Endometrial microvascular endothelial cells (primary cell): Measurements from ENCODE around the gene CCNO. TPM values are rescaled to one million over a fixed set of nuclear protein-coding genes. Genes with fewer than 3 reads are reported as not detected.

Experiments used
- in situ Hi-C: cut with HindIII; loops from 2 replicates; pipeline ENCODE4 v1.10.0; 2017; ENCODE audit warnings: low sequenced_read_pairs, low pct_unique_long_range_greater_than_20kb; ENCODE audit errors: inconsistent ontology term
- total RNA-seq: library from RNA; depleted of rRNA; stranded (reverse); fragments of >200 nt; gene quantifications from one replicate; pipeline ENCODE4 v1.2.3, GENCODE V29; 2015; ENCODE audit errors: inconsistent ontology term

Gene CCNO
- total RNA-seq, 1 donor from 2014 or later: not detected

DNA sequence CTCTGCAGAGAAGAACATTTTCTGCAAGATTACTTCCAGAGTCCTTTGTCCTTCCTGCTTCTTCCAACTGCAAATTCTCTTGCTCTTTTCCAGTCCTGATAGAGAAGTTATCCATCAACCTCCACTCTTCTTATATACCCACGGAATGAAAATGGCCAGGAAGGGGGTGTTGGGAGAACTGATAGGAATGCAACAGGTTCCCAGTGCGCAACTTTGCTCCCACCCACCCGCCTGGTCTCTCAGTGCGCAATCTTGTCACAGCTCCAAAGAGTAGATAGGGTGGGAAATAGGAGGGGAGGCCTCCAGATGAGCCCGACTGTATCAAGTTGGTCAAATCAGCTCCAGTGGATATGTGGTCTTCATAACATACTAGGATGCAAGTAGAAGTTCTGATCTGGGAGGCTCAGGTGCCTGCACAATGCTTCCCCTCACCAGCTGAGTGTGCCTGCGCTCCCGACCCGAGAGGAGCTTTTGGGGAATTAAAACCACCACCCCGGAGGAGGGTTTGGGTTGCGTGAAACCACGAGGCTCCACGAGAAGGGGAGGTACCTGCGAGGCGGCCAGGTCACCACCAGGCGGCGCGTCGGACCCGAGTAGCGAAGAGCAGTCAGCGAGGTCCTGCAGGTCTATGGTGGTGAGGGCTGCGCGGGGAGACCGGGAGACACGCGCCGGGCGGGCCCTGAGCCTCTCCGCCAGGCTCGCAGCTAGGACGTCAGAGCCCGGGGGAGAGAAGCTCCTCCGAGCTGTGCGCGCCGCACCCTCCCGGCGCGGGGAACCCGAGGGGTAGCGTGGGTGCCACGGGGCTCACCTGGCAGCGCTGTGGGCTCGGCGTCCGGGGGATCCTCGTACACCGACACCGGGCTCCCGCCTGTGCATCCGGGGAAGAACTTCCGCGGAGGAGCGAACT is 7.1 kb downstream of the CCNO start:
- in situ Hi-C loops: no loop called here

DNA sequence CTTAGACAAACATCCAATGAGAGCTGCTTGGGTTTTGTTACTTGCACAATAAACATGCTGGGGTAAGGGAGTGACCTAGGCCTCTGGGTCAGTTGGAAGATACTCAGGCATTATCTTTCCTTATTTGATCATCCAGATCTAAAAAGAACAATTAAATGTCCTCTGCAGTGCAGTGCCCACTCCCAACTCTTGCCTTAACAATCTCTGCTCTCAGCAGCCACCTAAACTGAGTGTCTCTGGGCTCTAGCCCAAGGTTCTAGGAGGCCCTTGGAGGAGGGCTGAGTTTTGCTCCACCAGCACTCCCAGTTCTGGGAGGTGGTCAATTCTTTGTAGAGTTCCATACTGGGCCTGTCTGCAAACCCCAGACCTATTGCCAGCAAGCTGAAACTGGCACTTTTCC is 8.1 kb downstream of the CCNO start:
- in situ Hi-C loops: no loop called here

DNA sequence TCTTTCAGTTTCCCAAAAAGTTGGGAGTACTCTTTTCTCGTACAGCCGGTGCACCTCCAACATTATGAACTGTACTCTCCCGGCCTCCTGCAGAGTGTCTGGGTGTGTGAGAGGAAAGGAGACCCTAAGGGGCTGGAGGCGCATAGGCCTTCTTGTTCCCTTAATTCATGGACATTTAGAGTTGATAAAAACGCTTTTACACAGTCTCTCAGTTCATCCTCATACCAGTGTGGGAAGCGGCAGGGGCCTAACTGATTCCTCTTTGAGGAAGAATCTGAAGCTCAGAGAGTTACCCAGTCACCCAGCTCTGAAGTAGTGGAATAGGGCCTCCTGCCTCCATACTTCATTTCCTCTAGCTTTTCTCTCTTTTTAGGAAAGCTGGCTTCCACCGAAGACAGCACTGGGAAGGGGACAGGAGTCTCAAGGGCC is 9.6 kb downstream of the CCNO start:
- in situ Hi-C loops: no loop called here

DNA sequence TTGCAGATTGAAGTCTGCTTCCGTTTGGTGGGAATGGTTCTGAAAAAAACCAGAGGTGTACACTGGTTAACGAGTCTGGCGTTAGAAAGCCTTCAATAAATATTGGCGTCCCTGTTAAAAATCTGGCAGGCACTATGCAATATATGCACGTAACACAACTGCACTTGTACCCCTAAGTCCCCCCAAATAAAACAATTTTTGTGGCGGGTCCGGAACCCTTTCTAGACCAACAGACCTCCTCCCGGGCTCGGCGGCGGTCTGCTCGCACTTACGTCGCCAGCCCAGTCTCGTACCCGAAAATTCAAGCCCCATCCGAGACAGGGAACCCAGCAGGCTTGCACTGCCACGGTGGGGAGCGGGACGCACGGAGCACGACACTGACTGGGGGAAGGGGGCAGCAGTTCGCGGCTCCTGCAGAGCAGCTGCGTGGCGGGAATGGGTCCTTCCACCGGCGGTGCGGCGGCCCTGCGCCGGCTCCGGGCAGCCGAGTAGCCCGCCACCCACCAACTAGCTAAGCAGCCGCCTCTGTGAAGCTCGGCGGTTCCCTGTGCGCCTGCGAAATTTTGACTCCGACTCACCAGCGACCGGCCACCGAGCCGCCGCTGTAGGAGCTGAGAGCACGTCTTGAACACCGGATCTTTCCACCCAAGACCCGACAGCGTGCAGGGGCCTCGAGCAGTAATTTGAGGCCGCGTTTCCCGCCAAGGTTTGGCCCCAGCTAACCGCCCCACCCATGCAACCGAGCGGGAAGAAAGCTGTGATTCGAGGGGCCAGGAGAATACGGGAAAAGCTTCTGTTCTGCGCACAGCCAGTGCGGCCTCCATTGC is 10.2 kb downstream of the CCNO start:
- in situ Hi-C loops: no loop called here

DNA sequence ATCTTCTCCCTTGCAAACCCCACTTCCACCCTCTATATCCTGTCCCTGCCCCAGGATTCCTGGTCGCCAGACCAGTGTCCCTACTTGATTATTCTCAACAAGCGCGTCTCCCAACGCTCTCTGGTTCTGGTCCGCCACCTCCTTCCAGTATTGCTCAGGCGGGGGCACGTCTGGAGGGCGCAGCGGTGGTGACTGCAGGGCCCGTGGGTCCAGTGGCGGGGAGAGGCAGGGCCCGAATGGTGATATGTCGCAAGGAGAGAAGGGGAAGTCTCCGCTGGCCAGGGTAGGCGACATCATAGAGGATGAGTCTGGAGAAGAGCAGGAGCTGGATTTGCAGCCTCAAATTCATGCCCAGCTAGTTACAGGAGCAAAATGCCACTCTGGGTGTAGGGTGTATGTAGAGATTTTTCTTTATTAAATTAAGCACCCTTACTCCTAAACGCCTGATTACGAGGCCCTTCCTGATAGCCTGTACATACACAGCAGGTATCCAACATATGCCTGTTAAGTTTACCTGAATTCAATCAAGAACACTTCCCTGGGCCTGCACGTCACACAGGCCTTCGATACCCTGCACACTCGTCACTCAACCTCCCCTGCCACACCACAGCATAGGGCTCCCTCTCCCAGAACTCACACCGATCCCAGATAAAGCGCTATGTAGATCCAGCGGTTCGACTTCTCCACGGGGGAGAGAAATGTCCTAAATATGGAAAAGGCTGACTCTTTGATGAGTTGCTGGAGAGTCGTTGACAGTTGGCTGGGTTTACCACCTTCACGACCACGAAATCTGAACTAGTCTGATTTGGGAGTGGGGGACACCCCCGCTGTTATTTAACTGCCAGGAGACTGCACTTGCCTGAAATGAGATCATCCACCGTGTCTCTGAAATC is 11.1 kb downstream of the CCNO start:
- in situ Hi-C loops: no loop called here

DNA sequence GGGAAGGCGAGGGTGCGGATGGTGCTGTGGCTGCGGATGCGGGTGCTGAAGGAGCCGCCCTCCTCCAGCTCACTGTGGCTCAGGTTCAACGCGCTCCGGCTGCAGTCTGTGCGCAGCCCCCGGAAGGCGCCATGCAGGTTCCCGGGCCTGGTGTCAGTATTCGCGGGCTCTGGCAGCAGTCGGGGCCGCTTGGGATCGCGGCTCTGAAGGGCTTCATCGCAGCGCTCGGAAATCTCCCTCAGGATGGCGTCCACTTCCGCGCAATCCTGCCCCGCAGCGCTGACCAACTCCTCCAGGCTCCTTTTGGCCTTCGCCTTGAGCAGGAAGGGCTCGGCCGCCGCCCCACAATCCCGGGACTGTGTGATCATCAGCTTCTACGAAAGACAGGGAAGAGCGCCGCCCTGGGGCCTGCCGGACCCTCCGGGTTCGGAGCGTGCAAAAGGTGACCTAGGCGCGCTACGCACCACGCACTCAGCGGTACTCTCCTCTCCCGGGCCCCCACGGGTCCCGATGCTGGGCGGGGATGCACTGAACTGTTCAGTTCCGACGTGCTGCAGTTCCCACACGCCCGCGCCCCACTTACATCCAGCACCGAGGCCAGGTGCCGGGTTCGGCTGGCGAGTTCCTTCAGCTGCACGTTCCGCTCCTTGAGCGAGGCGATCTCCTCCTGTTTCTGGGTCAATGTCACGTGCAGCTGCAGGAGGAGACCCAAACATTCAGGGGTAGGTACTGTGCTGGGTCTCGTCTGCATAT is 12.8 kb downstream of the CCNO start:
- in situ Hi-C loops: no loop called here

DNA sequence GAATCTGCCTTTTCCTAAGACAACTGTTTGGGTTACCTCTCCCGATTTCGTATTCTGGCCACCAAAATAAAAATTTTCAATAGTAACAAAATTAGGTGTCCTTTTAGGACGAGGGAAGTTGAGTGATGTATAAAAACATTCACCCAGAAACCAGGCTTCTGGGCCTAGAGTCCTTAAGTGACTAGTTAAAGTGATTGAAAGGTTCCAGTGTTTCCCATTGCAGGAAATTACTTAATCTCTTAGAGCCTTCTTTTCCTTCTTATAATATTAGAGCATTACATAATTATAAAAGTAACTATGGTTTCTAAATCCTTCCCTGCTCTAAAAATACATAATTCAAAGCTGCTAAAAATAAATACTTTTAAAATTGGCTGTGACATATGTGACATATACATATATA is 13.6 kb downstream of the CCNO start:
- in situ Hi-C loops: no loop called here

DNA sequence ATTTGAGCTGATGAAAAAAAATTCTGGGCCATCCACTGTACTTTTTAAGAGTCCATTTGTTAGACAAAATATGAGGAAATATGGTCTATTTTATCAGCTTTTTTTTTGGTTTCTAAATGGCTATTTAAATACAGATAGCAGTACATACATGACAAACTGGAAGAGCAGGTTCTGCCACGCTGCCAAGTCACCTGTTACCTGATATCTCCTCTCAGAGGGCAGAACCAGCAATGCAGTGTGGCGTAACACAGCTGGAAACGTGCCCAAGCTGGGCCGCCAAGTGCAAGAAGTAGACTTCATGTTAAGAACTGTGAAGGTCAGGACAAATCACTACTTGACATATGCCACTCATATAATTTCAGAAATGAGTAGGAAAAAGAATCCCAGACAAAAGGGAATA is 14.4 kb downstream of the CCNO start:
- in situ Hi-C loops: no loop called here

DNA sequence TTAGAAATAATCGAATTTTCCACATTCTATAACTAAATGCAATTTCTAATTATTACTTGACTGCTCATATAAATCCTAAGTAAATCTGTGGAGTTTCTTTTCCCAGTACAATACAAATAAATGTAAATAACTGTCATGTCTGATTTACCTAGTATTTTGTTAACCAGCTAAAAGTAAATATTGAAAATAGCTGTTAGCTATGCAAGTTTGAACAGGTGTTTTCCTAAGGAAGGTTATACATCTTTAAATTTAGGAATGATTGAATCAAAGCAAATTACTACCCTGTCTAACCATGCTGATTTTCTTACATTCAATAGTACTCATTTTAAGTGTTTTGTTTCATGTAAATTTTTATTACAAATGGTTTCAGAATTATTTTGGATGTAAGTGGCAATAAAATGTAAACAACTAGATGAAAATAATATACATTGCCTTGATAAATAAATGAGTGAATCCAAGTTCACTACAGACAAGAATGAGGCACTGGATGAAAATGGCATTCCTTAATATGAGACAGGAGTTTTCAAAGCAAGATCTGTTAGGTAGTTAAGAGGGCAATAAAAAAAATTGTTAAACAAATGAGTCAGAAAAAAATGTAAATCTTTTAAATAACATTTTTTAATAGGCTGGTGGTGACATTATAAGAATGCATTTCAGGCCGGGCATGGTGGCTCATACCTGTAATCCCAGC is 22.1 kb downstream of the CCNO start:
- in situ Hi-C loops: no loop called here

DNA sequence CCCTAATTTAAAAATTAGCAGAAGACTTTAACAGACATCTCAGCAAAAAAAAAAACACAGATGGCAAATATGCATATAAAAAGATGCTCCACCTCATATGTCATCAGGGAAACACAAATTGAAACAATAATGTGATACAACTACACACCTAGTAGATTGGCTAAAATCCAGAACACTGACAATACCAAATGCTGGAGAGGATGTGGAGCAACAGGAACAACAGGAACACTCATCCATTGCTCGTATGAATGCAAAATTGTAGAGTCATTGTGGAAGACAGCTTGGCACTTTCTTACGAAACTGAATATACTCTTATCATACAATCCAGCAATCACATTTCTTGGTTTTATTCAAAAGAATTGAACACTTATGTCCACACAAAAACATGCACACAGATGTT is 28.4 kb downstream of the CCNO start:
- in situ Hi-C loops: no loop called here

DNA sequence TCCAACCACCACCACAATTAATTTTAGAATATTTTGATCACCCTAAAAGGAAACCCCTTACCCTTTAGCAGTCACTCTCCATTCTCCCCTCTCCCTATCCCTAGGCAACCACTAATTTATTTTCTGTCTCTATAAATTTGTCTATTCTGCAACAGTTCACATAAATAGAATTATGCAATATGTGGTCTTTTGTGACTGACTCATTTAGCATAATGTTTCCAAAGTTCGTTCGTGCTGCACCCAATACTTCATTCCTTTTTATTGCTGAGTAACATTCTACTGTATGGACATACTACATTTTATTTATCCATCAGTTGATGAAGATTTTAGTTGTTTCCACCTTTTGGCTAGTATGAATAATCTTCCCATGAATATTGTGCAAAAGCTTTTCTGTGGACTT is 42.2 kb downstream of the CCNO start:
- in situ Hi-C loops: no loop called here

DNA sequence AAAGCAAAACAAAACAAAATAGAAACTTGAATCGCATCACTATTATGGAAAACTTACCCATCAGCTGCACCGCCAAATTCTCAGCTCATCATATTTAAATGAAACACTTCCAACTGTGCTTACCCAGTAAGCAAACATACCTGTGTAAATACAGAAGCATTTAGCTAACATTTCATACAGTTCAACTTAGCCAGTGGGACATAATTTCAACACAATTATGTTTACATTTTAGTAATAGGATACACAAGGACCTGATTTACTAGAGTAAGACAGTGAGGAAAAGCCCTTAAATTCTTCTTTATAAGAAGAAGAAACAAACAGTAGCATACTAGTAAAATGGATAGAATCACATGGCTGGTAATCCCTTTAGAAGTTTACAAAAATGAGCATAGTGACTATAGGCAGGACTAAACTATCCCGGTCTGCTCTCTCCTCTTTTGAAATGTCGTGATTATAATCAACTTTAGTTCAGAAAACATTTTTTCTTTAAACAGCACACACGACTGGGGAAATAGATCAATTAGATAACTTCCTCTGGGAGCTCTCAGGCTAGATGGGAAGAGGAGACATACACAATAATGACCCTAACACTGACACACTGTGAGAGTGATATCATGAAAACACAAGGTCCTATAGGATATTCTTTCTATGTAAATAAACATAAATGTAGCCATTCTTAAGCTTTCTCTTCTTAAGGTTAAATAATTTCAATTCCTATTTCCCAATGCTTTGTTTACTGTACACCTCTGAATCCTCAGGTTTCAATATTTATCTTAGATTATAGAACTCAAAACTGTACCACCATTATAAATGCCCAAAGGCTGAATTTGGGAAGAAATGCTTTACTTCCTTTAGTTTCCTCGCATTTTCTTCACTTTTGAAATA is 44.5 kb downstream of the CCNO start:
- in situ Hi-C loops: loop anchor here (10.0 kb wide), 1 partner anchor 46 kb away; the partner anchor contains the start of gene CCNO

DNA sequence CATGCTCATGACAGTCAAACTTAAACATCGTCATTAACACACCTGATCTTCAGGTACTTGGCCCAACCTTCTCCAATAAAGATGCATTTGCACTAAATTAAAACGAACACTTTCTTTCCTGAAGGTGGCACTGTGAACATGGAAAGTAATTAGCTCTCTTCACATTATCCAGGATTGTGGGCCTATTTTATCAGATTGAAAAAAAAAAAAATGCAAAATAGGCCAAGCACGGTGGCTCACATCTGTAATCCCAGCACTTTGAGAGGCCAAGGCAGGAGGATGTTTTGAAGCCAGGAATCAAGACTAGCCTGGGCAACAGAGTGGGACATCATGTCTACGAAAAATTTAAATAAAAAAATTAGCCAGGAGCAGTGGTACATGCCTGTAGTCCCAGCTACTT is 46.0 kb downstream of the CCNO start:
- in situ Hi-C loops: loop anchor here (10.0 kb wide), 1 partner anchor 47 kb away; the partner anchor contains the start of gene CCNO
